ENCODE measurements around the gene SPTLC3. TPM values are rescaled to one million over a fixed set of nuclear protein-coding genes. Genes with fewer than 3 reads are reported as not detected.

Gene SPTLC3
- total RNA-seq, 2 donors from 2014 or later = 5.3 to 18.4 TPM

GRCh38 chr20:13140201-13140600 lies 131.4 kb downstream of the SPTLC3 start:
- H3K4me3 ChIP-seq = no peak overlapping the region
- no peak for TF ChIP-seq CTCF (IDR thresholded peaks at IDR 0.05)
- no peak for TF ChIP-seq POLR2A (IDR thresholded peaks at IDR 0.05)
- H3K27me3 ChIP-seq = no peaks in the 10 kb centered on the region
- intact Hi-C loops (cut with DNase I) = no loop called here
- no peak for DNase-seq
- 75 to 77% methylated on average over 3 of the region's 3 CpGs for WGBS, 2 donors
- H3K27ac ChIP-seq = no peak overlapping the region
- no peak for ATAC-seq
- H3K4me1 ChIP-seq = no peaks in the 10 kb centered on the region
- no peaks in the 10 kb centered on the region for H3K36me3 ChIP-seq (replicated peaks in 1 of 2; ENCODE audit: insufficient read depth in 1 of 2, low read depth in 2 of 2)
- H3K9me3 ChIP-seq = no peaks in the 10 kb centered on the region

- DNase-seq (no peak), ATAC-seq (no peak)
- no peaks in the 10 kb centered on the region for H3K27me3 ChIP-seq
- H3K27ac ChIP-seq = no peak overlapping the region
- intact Hi-C loops (cut with DNase I) = no loop called here
- H3K4me1 ChIP-seq = no peaks in the 10 kb centered on the region
- H3K36me3 ChIP-seq (replicated peaks in 1 of 2; ENCODE audit: insufficient read depth in 1 of 2, low read depth in 2 of 2) = no peaks in the 10 kb centered on the region
- H3K4me3 ChIP-seq = no peak overlapping the region
- no peaks in the 10 kb centered on the region for H3K9me3 ChIP-seq
- WGBS, 2 donors = 86 to 88% methylated on average over 1 of the region's 1 CpG
- TF ChIP-seq POLR2A (IDR thresholded peaks at IDR 0.05) (no peak), CTCF (IDR thresholded peaks at IDR 0.05) (no peak)
These were observed 132.0 kb downstream of the SPTLC3 start for GRCh38 chr20:13140775-13141174.

- no peaks in the 10 kb centered on the region for H3K9me3 ChIP-seq
- H3K36me3 ChIP-seq (replicated peaks in 1 of 2; ENCODE audit: insufficient read depth in 1 of 2, low read depth in 2 of 2) = no peaks in the 10 kb centered on the region
- no peak overlapping the region for H3K27ac ChIP-seq
- no peaks in the 10 kb centered on the region for H3K27me3 ChIP-seq
- H3K4me1 ChIP-seq = no peaks in the 10 kb centered on the region
- no peak overlapping the region for H3K4me3 ChIP-seq
- DNase-seq (no peak), ATAC-seq (no peak)
- intact Hi-C loops (cut with DNase I) = no loop called here
- TF ChIP-seq POLR2A (IDR thresholded peaks at IDR 0.05) = no peak
- TF ChIP-seq CTCF (IDR thresholded peaks at IDR 0.05) = no peak
- 85 to 92% methylated on average over 3 of the region's 3 CpGs for WGBS, 2 donors
These were observed 132.8 kb downstream of the SPTLC3 start for GRCh38 chr20:13141546-13141945.

GRCh38 chr20:13142143-13142542 lies 133.4 kb downstream of the SPTLC3 start:
- 55 to 79% methylated on average over 1 of the region's 1 CpG for whole genome bisulfite sequencing, 2 donors
- Histone ChIP-seq H3K4me1 (no peaks in the 10 kb centered on the region), H3K27ac (no peak overlapping the region), H3K9me3 (no peaks in the 10 kb centered on the region), H3K27me3 (no peaks in the 10 kb centered on the region), H3K36me3 (replicated peaks in 1 of 2; ENCODE audit: insufficient read depth in 1 of 2, low read depth in 2 of 2) (no peaks in the 10 kb centered on the region), H3K4me3 (no peak overlapping the region)
- ATAC-seq (no peak), DNase-seq (no peak)
- no peak for TF ChIP-seq CTCF (IDR thresholded peaks at IDR 0.05)
- no peak for TF ChIP-seq POLR2A (IDR thresholded peaks at IDR 0.05)
- intact Hi-C loops (cut with DNase I) = no loop called here

GRCh38 chr20:13147071-13147963 lies 138.5 kb downstream of the SPTLC3 start:
- Histone ChIP-seq H3K9me3 (no peaks in the 10 kb centered on the region), H3K27ac (no peak overlapping the region), H3K4me1 (no peaks in the 10 kb centered on the region), H3K36me3 (replicated peaks in 1 of 2; ENCODE audit: insufficient read depth in 1 of 2, low read depth in 2 of 2) (no peaks in the 10 kb centered on the region), H3K4me3 (no peak overlapping the region), H3K27me3 (no peaks in the 10 kb centered on the region)
- ATAC-seq (no peak), DNase-seq (no peak)
- TF ChIP-seq POLR2A (IDR thresholded peaks at IDR 0.05) (no peak), CTCF (IDR thresholded peaks at IDR 0.05) (no peak)
- 72 to 76% methylated on average over 8 of the region's 8 CpGs for WGBS, 2 donors
- intact Hi-C loops (cut with DNase I) = no loop called here
